ENCODE measurements around the gene SLC7A1. TPM values are rescaled to one million over a fixed set of nuclear protein-coding genes. Genes with fewer than 3 reads are reported as not detected.

SLC7A1 gene
- total RNA-seq, 4 donors from 2014 or later: 7.3 to 17.9 (median 10.5) TPM

DNA sequence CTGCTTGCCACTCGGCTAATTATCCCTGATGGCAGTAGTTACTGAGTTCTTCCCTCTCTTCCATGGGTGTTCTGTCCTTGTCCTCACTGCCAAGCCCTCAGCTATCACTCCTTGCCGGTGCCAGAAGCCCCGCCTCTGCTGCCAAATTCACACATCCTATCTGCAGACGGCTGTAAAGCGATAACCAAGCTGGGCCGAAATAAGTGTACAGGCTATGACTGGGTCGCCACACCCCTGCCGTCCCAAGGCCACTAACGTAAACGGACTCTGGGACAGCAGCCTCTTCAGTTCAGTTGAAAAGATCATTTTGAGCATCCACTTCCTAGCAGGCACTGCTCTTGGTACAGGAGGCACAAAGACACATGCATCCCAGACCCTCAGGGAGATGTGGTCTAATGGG, 13.3 kb downstream of the SLC7A1 start:
- no peak for TF ChIP-seq CTCF (IDR thresholded peaks at IDR 0.05; ENCODE audit: low read depth)

- TF ChIP-seq CTCF (IDR thresholded peaks at IDR 0.05; ENCODE audit: low read depth): no peak
Observed at GRCh38 chr13:29581666-29582065, 13.8 kb downstream of the SLC7A1 start.

DNA sequence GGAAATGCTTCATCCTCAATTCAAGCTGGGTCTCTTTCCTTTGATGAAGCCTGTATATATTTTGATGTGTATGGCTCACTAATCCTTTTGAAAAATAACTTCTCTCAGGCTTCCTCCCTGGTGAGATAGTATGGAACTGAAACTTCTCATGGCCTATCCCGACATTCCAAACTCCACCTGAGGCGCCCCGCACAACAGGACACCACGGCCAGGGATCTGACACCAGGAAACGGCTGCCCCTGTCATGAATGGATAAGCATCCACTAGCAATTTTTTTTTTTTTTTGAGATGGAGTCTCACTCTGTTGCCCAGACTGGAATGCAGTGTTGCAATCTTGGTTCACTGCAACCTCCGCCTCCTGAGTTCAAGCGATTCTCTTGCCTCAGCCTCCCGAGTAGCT, 16.4 kb downstream of the SLC7A1 start:
- TF ChIP-seq CTCF (IDR thresholded peaks at IDR 0.05; ENCODE audit: low read depth): no peak

DNA sequence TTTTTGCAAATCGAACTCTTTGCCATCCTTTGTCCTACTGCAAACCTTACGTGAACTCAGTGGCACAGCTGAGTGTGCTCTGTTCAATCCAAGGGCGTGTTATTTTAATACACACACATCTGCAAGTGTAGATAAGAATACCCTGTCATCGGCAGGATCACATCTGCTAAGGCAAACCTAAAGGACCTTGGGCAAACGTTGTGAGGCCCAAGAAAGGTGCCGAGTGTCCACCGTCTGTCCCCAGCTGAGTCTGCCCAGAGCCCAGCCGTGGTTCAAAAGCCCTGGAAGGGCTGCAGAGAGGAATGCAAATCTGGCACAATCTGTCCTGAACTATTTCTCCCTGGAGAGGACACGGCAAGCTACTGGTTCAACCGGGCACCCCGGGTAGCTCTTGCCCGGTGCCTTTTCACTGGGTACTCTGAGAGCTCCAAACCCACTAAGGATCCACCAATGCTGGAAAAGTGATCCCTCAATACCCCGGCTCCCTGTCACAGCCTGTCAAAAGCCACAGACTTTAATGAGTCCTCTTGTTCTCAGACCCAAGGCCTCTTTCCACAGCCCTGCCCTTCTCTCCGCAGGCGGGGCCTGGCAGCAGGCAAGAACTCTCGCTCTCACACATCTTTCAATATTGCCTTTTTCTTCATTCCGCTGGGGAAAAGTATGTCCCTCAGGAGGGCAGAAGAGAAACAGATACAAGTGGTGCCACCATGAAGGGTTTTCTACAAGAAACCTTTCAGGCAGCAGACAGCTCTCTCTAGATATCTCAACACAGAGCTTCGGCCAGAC, 17.0 kb downstream of the SLC7A1 start:
- no peak for TF ChIP-seq CTCF (IDR thresholded peaks at IDR 0.05; ENCODE audit: low read depth)

- TF ChIP-seq CTCF (IDR thresholded peaks at IDR 0.05; ENCODE audit: low read depth): no peak
Observed at GRCh38 chr13:29577136-29578051, 18.1 kb downstream of the SLC7A1 start.

DNA sequence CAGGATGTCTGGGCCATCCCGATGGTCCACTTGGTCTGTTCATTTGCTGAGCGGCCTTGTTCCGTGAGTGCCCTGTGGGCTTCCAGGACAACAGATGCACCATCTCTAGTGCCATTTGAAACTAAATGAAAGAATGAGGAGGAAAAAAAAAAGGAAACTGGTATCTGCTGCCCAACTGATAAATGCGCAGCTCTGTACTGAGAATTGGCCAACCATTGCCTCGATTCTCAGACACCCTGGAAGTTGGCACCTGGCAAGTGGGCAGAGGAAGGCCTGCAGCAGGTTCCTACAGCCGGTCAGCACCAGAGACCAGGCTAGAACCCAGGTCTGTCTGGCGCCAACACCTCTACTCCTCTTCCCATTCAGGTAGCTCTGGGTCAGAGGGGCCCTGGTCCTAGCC, 18.9 kb downstream of the SLC7A1 start:
- no peak for TF ChIP-seq CTCF (IDR thresholded peaks at IDR 0.05; ENCODE audit: low read depth)

DNA sequence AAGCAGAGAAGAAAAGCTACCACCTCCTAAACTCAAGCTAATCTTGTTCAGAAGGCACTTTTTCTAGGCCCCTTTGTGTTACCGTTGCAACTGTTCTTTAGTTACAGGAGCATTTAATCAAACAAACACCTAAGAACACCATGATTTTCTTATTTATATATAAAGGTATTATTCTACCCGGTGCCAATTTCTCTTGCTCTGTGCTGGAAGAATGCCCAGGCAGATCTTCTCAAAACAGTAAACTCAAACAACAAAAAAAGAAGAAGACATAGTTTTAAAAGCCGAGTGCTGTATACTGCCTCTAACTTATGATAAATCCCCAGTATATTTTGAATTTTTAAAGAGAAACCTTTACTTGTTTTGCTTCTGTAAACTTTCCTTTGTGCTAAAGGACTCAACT, 20.4 kb downstream of the SLC7A1 start:
- no peak for TF ChIP-seq CTCF (IDR thresholded peaks at IDR 0.05; ENCODE audit: low read depth)

Data from subcutaneous adipose tissue (tissue), 4 donors.